Left renal cortex interstitium (tissue), 4 donors: ENCODE measurements around the gene TTC22. TPM values are rescaled to one million over a fixed set of nuclear protein-coding genes. Genes with fewer than 3 reads are reported as not detected.

Source experiments
- DNase-seq, 4 donors: peaks; one replicate each; pipeline ENCODE4 v3.0.0-alpha.2; 2013; ENCODE audit warnings: low read depth in 4 of 4, low spot score in 2 of 4, missing footprints in 1 of 4
- polyA plus RNA-seq, 4 donors: library from polyadenylated mRNA; unstranded; fragments of 120-200 nt; gene quantifications; one replicate each; pipeline ENCODE4 v1.2.1, GENCODE V29; 2013; ENCODE audit not compliant: insufficient read length in 4 of 4

TTC22 gene
- polyA plus RNA-seq, 4 donors, result 4.8 to 8.8 (median 7.3) TPM

GRCh38 chr1:54763816-54764132 lies 37.3 kb downstream of the TTC22 start:
- no peak for DNase-seq

- no peak for DNase-seq
Measured at GRCh38 chr1:54758678-54759348, 42.3 kb downstream of the TTC22 start.

GRCh38 chr1:54757833-54758232 lies 43.3 kb downstream of the TTC22 start:
- no peak for DNase-seq

GRCh38 chr1:54754486-54755285 lies 46.4 kb downstream of the TTC22 start:
- no peak for DNase-seq

- DNase-seq, result no peak
Measured at GRCh38 chr1:54754045-54754444, 47.1 kb downstream of the TTC22 start.

GRCh38 chr1:54751426-54751825 lies 49.7 kb downstream of the TTC22 start:
- no peak for DNase-seq

- DNase-seq, result no peak
Measured at GRCh38 chr1:54750596-54750995, 50.5 kb downstream of the TTC22 start.

- no peak for DNase-seq
Measured at GRCh38 chr1:54748094-54748835, 52.9 kb downstream of the TTC22 start.

- no peak for DNase-seq
Measured at GRCh38 chr1:54745864-54746263, 55.3 kb downstream of the TTC22 start.

- DNase-seq, result no peak
Measured at GRCh38 chr1:54745274-54745673, 55.8 kb downstream of the TTC22 start.

GRCh38 chr1:54744696-54745095 lies 56.4 kb downstream of the TTC22 start:
- DNase-seq, result no peak

- DNase-seq, result no peak
Measured at GRCh38 chr1:54743416-54744226, 57.5 kb downstream of the TTC22 start.

GRCh38 chr1:54742282-54742681 lies 58.8 kb downstream of the TTC22 start:
- DNase-seq, result no peak

- DNase-seq, result no peak
Measured at GRCh38 chr1:54741531-54741930, 59.6 kb downstream of the TTC22 start.

GRCh38 chr1:54738244-54738643 lies 62.9 kb downstream of the TTC22 start:
- no peak for DNase-seq

GRCh38 chr1:54736685-54737084 lies 64.4 kb downstream of the TTC22 start:
- no peak for DNase-seq

Other genes starting within 250 kb of the TTC22 start
- gene FAM151A, start 177.8 kb downstream of the TTC22 start, polyA plus RNA-seq, result 10 to 100 TPM; 23.0 to 38.9 (median 28.4) TPM
- gene MROH7, start 159.5 kb downstream of the TTC22 start, polyA plus RNA-seq, result 10 to 100 TPM in 2 of 4 donors, 1 to 10 TPM in 2; 2.8 to 14.2 (median 8.1) TPM
- gene TTC4, start 85.5 kb downstream of the TTC22 start, polyA plus RNA-seq, result 10 to 100 TPM; 30.5 to 37.7 (median 35.4) TPM
- gene PARS2, start 36.8 kb downstream of the TTC22 start, polyA plus RNA-seq, result 10 to 100 TPM in 2 of 4 donors, 1 to 10 TPM in 2; 8.9 to 10.9 (median 10.3) TPM
- gene DHCR24, start 85.9 kb upstream of the TTC22 start, polyA plus RNA-seq, result 10 to 100 TPM; 63.4 to 89.1 (median 78.0) TPM
- gene TMEM61, start 179.3 kb upstream of the TTC22 start, polyA plus RNA-seq, result 1 to 10 TPM; 1.2 to 1.6 (median 1.5) TPM
- 1 to 10 TPM; 4.2 to 6.2 (median 4.9) TPM for gene BSND, start 197.6 kb upstream of the TTC22 start, polyA plus RNA-seq
- gene PCSK9, start 238.2 kb upstream of the TTC22 start, polyA plus RNA-seq, result 1 to 10 TPM; 1.2 to 2.4 (median 1.6) TPM